ENCODE measurements around the gene FBXO34.
"Not testable (repeated sequence)": the region's sequence is repeated elsewhere in the genome, so short reads cannot be mapped to it uniquely, and the experiment has no call there.

FBXO34 gene

GRCh38 chr14:55312379-55313030 is 41.3 kb downstream of the FBXO34 start:
- not testable (repeated sequence) for DNase-seq

DNA sequence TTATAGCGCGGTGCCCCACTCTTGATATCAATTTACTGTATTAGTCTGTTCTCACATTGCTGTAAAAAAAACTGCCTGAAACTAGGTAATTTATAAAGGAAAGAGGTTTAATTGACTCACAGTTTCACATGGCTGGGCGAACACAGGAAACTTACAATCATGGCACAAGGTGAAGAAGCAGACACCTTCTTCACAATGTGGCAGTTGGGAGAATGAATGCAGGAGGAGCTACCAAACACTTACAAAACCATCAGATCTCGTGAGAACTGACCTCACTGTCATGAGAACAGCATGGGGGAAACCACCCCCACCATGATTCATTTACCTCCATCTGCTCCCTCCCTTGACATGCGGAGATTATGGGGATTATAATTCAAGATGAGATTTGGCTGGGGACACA is 42.3 kb downstream of the FBXO34 start:
- no peak for DNase-seq

DNA sequence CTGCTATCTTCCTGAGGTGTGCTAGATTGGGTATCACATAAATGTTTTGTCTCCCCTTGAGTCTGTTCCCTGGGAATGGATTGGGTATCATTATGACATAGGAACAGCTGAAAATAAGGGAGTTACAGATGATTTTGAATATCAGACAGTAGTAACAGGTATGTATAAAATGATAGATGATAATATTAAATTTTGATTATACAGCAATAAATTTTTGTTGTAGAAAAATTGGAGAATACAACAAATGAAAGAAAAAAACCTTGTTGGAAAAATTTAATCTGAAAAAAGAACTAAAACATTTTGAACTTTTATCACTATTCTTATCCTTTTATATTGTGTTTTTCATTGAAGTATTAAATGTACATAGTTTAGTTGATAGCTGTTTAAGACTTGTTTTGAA is 43.2 kb downstream of the FBXO34 start:
- DNase-seq: no peak

GRCh38 chr14:55316564-55316963 is 45.3 kb downstream of the FBXO34 start:
- DNase-seq: no peak

DNA sequence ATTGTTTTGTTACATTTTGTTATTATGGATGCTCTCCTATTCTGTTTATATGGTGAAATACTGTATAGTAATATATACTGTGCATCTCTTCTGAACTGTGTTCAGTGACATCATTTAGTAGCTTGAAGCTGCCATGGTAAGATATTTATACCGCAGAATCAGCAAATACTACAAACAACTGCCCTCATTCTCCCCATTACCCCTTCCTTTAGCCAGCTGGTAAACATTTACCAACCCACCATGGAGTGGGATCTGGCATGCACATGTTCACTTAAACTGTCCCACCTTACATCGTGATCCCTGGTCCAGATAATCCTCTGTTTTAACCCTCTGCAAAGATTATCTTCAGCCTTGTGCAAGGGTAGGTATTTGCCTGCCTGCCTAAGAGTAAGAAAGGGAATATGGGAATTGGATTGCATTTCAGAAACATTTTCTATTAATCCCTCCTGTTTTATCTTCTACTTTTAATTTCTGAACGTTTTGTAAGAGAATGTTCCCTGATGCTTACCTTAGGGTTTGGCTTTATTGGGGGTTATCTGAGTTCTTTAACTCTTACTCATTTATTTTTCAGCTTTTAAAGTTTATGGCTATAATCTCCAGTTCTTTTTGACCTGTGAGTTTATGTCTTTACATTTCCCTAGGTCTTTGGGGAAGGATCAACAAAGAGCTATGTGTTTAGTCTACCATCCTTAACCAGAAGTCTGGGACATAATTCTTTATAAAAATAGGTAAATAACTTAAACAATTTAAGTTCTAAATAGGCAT is 46.5 kb downstream of the FBXO34 start:
- no peak for DNase-seq

DNA sequence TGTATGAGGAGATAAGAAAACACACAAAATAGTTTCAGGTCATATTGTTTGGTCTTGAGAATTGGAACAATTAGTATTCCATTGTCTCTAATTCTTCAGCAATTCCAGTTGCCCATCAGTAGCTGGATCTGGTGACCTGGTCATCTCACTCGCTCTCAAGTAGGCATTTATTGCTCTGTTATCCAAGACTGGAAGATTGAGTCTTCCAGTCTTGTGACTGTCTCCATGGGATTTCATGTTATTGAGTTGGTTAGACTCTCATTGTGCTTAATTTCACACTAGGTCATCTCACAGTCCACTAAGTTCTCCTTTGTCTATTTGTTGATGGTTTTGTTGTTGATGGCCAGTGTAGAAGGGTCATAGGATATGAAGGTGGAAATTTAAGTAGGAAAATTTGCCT is 47.5 kb downstream of the FBXO34 start:
- DNase-seq: no peak

GRCh38 chr14:55323910-55324309 is 52.7 kb downstream of the FBXO34 start:
- no peak for DNase-seq

- DNase-seq: no peak
Measured at GRCh38 chr14:55324812-55325211, 53.6 kb downstream of the FBXO34 start.

- DNase-seq: no peak
Measured at GRCh38 chr14:55327179-55327578, 56.0 kb downstream of the FBXO34 start.

DNA sequence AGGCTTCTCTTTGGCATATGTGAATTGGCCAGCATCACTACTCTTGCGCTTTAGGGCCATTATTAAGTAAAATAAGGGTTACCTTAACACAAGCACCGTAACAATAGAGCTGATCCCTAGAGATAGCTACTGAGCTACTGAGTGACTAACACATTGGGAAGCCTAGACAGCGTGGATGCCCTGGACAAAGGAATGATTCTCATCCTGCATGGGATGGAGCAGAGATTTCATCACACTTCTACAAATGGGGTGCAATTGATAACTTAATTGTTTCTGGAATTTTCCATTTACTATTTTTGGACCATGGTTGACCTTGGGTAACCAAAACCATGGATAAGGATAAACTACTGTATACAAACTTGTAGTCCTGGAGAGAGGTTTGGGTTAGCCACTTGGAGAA is 57.1 kb downstream of the FBXO34 start:
- DNase-seq: no peak

GRCh38 chr14:55329999-55330710 is 58.9 kb downstream of the FBXO34 start:
- no peak for DNase-seq

GRCh38 chr14:55332654-55333570 is 61.7 kb downstream of the FBXO34 start:
- no peak for DNase-seq

- DNase-seq: no peak
Measured at GRCh38 chr14:55333711-55334485, 62.7 kb downstream of the FBXO34 start.

DNA sequence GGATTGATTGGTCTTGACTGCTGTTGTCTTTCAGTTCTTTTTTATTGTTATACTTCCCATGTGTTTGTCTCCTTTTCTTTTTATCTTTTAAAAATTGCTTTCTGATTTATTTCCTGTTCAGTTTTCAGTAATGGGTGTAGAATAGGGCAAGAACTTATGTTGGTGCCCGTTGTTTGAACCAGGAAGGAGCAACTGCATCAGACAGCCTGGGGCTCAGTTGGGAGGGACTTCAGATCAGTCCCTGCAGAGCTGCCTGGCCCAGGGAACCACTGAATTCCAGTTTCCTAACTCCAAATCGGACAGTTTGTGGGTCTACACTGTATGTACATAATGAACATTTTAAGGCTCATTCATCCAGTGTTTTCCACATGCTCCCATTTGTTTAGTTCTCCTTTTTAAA is 64.9 kb downstream of the FBXO34 start:
- no peak for DNase-seq

DNA sequence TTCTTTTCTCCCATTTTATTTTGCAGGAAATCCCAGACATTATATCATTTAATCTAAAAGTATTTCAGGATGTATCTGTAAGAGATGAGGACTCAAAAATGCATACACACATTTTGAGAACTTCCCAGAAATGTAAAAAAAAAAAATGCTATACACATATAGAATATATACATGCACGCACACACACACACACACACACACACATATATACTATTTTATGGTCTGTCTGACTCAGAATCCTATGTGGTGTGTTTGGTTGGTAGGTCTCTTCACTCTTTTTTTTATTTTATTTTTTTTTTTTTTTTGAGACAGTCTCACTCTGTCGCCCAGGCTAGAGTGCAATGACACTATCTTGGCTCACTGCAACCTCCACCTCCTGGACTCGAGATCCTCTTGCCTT is 65.5 kb downstream of the FBXO34 start:
- no peak for DNase-seq

DNA sequence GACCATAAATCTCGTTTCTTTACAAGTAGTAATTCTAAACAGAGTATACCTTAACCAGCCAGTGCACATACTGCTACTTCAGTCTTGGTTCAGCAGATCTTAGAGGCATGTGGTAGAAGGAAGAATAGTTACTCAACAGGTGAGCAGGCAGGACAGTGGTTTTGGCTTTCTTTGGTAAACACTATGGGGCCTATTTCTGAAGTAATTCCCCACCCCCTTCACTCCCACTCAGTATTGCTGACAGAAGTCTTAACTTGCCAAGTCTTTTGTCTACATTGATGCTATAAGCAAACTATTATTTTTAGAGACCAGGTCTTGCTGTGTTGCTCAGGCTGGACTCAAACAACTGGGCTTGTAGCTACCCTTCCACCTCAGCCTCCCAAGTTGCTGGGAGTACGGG is 68.5 kb downstream of the FBXO34 start:
- no peak for DNase-seq

DNA sequence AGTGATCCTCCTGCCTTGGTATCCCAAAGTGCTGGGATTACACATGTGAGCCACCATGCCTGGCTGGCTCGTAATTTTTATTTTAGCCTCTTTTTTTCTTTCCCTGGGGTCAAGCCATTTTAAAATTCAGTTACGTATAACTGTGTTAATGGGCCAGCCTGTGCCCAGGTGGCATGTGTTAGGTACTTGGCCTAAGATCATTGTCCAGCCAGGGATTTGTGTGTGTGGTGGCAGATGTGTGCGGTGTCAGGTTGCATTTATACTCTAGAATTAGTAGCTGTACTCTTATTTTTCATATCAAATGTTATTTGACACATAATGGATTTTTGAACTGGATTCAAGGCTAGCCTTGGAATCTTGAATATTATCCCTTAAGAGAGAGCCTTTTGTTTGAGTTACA is 69.3 kb downstream of the FBXO34 start:
- DNase-seq: no peak

DNA sequence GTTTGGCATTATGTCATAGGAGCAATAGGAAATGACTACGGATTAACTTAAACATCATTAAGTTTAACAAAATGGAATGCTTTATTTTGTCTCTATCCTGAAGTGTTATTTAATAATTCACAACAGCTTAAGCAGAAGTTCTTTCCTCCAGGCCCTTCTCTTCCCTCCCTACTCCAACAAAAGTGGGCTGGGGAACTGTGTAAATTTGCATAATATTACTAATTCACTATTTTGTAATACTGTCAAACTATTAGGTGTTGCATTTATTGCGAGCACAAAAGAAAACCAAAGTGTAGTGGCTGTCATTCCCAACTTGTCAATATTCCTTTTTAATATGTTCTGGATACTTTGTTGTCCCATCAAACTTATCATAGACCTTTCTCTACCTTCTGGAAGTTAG is 70.6 kb downstream of the FBXO34 start:
- no peak for DNase-seq

GRCh38 chr14:55344582-55345163 is 73.5 kb downstream of the FBXO34 start:
- DNase-seq: not testable (repeated sequence)

DNA sequence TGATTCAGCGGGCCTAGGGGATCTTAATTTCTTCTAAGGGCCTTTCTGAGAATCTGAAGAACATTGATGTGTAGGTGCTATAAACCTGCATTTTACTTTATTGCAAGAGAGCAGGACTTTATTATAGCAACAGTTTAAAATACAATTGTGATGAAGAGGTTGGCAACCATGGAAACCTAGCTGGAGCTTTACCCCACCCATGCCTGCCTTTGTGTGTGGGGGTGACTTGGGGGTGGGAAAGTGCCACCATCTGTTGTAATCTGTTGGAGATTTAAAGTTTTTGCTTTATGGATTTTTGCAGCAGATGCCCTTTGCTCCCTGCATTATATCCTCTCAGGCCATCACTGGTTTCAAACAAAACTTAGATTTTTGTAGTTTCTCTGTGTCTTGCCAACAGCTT is 75.8 kb downstream of the FBXO34 start:
- DNase-seq: no peak

GRCh38 chr14:55347748-55348147 is 76.5 kb downstream of the FBXO34 start:
- no peak for DNase-seq

Measured in activated CD8-positive, alpha-beta memory T cell treated with anti-CD3 and anti-CD28 coated beads for 24 hours (primary cell).